Frontal cortex (tissue), 4 donors: Measurements from ENCODE around the gene TBC1D10A. TPM values are rescaled to one million over a fixed set of nuclear protein-coding genes. Genes with fewer than 3 reads are reported as not detected.

Experiments used
- DNase-seq, 2 donors: peaks; one replicate each; pipeline ENCODE4 v3.0.0; 2012; ENCODE audit warnings: low spot score in 2 of 2
- FAIRE-seq: peaks from 2 replicates; lab custom pipeline; 2012; peaks lifted over from hg19 to GRCh38; lab: Jason Lieb, UNC
- total RNA-seq: library from RNA; depleted of rRNA; stranded (reverse); fragments of >200 nt; gene quantifications from one replicate; pipeline ENCODE4 v1.2.3, GENCODE V29; 2014
- donor health status: control.
- donor health status: control.
- donor health status: control.

TBC1D10A gene
- total RNA-seq, 1 donor from 2014 or later: 10.6 TPM

GRCh38 chr22:30305519-30305905 lies 21.2 kb downstream of the TBC1D10A start:
- DNase-seq: no peak
- FAIRE-seq: no peak

GRCh38 chr22:30304495-30305244 lies 22.1 kb downstream of the TBC1D10A start:
- no peak for DNase-seq
- no peak for FAIRE-seq

GRCh38 chr22:30302810-30303138 lies 24.0 kb downstream of the TBC1D10A start:
- DNase-seq (no peak), FAIRE-seq (no peak)

GRCh38 chr22:30301995-30302809 lies 24.5 kb downstream of the TBC1D10A start:
- DNase-seq (no peak), FAIRE-seq (no peak)

- DNase-seq: no peak
- no peak for FAIRE-seq
Measured at GRCh38 chr22:30299322-30299721, 27.4 kb downstream of the TBC1D10A start.

DNA sequence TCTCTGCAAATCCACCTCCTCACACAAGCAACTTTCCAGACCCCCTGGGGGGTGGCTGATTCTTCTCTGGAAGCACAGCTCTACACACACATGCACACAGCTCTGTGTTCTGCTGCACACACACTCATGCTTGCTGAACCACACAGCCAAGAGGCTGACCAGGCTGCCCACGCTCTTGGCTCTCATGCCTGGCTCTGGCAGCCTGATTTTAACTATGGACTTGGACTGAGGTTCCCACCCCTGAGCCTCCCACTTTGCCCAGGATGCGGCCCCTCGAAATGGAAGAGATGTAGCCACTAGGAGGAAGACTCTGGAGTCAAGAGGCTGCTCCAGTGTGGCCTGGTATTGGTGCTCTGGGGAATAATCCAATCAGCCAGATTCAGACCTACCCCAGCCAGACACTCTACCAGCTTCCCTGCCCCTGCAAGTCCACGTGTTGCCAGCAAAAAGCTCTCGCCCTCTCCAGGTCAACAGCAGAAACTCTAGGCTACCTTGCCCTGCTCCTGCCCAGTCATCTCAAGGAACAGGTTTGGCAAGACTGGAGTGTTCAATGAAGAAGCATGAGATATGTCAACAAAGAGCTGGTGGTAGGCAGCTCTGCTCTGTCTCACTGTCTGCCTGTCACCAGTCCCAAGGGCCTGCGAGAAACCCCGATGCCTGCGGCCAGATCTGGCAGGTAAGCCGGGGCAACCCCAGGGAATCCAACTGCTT lies 28.6 kb downstream of the TBC1D10A start:
- DNase-seq: no peak
- no peak for FAIRE-seq

DNA sequence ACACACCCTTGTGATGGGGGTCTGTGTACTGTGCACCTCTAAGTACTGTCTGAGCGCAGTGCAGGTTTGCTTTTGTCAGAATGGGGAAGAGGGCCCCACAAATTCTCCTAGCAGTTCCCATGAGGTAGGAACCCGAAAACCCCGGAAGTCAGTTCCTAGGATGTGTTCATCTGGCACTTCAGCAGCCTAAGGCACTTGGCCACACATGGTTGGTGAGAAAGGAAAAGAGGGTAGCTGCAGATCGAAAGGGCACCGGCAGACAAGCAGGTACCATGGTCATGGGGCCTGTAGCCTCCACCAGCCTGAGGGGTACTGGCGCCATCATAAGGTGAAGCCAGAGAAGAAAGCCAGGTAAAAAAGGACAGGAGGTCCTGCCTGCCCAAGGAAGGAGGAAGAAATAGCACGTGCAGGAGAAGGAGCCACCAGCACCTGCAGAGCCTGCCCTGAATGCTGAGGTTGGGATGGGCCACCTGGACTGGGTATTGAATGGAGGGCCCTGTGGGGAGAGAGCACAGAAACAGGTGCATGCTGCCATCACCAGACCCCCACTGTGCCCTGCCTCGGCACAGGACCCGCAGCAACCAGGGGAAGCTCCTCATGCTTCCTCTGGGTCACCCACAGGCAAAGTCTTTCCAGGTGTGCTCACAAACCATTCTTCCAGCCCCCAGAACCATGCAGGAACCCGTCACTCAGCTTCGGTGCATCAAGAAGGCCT lies 29.3 kb downstream of the TBC1D10A start:
- DNase-seq (no peak), FAIRE-seq (no peak)

DNA sequence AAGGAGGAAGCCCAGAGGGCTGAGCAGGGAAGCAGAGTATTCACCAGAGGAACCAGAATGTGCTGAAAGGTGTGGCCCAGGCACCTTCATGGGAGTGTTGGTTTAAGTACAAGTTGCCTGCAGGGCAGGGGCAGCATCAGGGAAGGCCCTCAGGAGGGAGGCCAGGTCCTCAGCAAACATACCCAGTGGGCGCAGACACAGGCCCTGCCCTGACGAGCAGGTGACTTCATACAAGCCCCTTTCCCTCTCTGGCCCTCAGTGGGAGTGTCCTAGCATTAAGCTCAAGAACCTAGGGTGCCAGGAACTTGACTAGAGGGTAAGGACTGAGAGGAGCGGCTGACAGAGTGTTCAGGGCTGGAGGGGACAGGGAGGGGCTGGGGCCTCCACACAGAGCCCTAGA lies 29.9 kb downstream of the TBC1D10A start:
- DNase-seq (no peak), FAIRE-seq (no peak)

DNA sequence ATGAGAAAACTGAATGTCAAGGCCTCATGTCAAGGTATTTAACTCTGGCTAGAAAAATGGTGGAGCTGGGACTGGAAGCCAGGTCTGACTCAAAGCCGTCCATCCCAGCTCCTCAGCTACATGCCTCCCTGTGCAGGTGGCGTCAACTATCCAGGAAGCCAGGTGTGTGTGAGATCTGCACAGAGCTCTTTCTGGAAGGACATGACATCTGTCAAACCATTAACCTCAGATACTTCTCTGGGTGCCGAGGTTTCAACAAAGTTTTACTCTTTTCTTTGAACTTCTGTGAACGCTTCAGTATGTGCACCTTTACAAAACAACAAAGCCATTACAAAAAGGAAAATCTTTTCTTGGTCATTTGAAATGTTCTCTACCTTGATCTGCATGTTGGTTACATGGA lies 30.4 kb downstream of the TBC1D10A start:
- DNase-seq: no peak

GRCh38 chr22:30295576-30295975 lies 31.2 kb downstream of the TBC1D10A start:
- FAIRE-seq (no peak), DNase-seq (no peak)

More for the DNA sequence above, 30.4 kb downstream of the TBC1D10A start:
- FAIRE-seq: no peak

DNA sequence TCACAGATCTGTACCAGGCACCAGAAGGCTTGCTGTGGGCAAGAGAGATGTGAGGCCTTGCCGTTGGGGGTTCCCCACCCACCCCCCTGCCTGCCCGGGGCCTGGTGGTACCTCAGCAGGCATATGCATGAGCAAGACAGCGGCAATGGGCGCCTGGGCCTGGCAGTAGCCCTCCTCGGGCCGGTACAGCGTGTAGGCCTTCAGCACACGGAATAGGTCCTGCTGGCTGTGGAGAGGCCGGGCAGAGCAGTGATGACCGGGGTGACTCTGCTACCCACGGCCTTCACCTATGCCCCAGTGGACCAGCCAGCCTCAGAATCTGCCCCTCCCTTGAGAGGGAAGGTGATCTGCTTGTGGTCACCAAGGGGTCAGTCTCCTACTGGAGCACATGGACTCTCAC lies 31.9 kb downstream of the TBC1D10A start:
- FAIRE-seq (no peak), DNase-seq (no peak)

GRCh38 chr22:30294066-30294465 lies 32.7 kb downstream of the TBC1D10A start:
- DNase-seq (no peak), FAIRE-seq (no peak)

GRCh38 chr22:30293026-30293425 lies 33.7 kb downstream of the TBC1D10A start:
- FAIRE-seq: no peak

DNA sequence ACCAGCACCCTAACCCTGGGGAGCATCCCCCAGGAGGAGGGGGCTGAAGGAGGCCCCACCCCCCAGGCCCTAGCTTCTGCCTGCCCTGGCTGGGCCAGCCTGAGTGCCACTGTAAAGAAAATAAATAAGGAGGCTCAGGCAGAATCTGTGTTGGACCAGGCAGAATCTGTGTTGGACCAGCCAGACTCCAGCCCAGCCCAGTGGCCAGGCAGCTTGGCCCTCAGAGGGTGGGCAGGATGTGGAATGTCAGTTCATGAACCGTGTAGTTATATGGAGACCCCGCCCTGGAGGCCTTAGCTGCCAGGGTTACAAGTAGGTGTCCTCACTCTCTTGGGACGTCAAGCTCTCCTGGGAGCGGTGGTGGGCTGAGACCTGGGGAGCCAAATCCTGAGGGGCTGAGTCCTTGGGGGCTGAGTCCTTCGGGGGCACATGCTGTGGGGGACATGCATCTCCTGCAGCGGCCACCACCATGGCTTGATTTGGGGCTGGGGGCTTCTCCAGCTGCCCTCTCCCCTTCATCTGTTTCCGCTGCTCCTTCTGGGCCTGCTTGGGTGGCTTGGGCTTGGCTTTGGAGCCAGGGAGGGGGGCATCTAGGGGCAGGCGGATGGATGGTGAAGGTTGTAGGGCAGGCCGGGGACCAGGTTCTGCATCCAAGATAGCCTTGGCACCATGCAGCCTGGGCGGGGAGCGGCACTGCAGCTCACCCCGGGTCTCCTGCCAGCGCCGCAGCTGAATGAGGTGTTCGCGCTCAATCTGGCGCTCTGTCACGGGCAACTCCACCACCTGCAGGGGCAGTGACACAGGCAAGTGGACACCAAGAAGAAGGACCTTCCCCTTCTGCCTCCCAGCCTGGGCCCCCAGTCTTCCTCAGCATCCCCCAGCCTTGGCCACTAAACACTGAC lies 34.4 kb downstream of the TBC1D10A start:
- DNase-seq (no peak), FAIRE-seq (no peak)

More at GRCh38 chr22:30293026-30293425, 33.7 kb downstream of the TBC1D10A start:
- DNase-seq: no peak

DNA sequence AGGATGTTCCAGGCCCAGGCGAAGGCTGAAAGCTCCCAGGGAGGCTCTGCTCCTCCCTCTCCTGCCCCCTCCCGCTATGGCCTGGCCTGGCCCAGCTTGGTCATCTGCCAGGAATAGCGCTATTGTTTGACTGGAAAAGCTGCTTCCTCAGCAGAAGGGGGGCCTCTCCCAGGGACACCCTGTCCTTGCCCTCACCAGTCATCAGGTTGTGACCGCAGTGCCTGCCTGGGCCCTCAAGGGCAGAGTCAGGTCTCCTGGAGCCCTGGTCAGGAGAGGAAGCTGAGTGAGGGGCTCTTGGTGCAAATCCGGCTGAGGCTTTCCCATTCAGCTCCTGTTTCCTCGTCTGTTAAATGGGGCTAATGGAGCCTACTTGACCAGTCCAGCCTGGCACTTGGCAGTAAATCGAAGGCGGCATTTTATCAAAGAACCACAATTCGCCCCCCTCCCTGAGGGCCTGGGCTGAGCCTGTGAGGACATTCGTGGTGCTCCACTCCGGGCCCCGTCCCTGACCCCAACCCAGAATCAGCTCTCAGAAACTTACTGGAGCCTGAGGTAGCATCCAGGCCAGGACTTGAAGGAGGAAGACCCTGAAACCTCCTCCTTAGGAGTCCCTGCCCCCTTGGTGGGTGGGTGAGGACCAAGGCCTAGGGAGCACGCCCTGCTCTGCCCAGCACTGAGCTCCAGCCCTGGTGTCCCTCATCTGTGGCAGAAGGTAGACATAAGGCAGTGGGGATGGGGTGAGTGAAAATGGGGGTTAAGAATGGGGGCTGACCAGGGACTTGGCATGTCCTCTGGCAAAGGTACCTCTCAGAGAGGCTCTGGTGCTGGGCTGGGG lies 35.5 kb downstream of the TBC1D10A start:
- FAIRE-seq: no peak
- peak; percentile 69 to 83 for DNase-seq

GRCh38 chr22:30290342-30291057 lies 36.2 kb downstream of the TBC1D10A start:
- peak in 1 of 2 donors; percentile 33 for DNase-seq
- no peak for FAIRE-seq

DNA sequence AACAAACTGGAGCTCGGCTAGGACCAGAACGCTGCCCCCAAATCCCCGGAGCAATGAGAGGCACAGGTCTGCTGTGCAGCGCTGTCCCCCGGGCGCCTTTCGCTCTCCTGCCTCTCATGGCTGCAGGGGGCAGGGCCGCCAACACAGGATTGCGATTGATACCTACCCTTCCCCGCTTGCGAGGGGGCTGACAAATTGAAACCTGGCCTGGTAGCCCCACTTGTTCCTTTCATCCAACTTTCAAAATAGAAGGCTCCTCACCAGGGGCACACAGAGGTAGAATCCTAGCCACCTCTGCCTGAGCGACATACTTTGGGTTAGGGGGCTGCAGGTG lies 36.8 kb downstream of the TBC1D10A start:
- DNase-seq (no peak), FAIRE-seq (no peak)
